ENCODE results near the gene ACSL4. TPM values are rescaled to one million over a fixed set of nuclear protein-coding genes. Genes with fewer than 3 reads are reported as not detected.
A peak's percentile ranks its signal among the peaks of the same experiment; 100 is the strongest.

The ACSL4 gene
- total and polyA plus RNA-seq, 12 donors: 12.7 to 69.4 (median 50.2) TPM

DNA sequence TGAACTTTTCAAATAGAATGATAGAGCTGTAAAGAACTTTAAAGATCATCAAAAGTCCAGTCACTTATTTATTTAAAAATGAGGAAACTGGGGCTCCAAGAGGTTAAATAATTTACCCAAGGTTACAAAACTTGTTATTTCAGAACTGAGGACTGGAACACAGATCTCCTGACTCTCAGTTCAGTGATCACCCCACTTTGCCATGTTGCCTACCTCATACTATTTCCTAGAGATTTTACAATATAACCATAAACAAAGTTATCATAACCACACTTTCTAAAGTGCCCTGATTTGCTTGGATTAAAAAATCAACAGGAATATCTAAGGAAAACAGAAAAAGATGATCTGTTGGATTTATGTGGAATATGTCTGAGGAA lies 7.4 kb upstream of the ACSL4 start:
- H3K4me1 ChIP-seq: no peaks in the 10 kb centered on the region
- H3K9me3 ChIP-seq: no peaks in the 10 kb centered on the region
- H3K36me3 ChIP-seq: no peaks in the 10 kb centered on the region
- peak overlapping the region in 1 of 10 donors; percentile 46 for H3K27ac ChIP-seq
- ATAC-seq (no peak), DNase-seq (no peak)
- H3K4me3 ChIP-seq: no peak overlapping the region
- intact Hi-C loops (cut with DNase I): no loop called here
- peaks cover 0 to 18% (median 0%) of the 10 kb centered on the region in 7 donors for H3K27me3 ChIP-seq
- TF ChIP-seq, protein P1, sequence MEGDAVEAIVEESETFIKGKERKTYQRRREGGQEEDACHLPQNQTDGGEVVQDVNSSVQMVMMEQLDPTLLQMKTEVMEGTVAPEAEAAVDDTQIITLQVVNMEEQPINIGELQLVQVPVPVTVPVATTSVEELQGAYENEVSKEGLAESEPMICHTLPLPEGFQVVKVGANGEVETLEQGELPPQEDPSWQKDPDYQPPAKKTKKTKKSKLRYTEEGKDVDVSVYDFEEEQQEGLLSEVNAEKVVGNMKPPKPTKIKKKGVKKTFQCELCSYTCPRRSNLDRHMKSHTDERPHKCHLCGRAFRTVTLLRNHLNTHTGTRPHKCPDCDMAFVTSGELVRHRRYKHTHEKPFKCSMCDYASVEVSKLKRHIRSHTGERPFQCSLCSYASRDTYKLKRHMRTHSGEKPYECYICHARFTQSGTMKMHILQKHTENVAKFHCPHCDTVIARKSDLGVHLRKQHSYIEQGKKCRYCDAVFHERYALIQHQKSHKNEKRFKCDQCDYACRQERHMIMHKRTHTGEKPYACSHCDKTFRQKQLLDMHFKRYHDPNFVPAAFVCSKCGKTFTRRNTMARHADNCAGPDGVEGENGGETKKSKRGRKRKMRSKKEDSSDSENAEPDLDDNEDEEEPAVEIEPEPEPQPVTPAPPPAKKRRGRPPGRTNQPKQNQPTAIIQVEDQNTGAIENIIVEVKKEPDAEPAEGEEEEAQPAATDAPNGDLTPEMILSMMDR (IDR thresholded peaks at IDR 0.05): no peak

DNA sequence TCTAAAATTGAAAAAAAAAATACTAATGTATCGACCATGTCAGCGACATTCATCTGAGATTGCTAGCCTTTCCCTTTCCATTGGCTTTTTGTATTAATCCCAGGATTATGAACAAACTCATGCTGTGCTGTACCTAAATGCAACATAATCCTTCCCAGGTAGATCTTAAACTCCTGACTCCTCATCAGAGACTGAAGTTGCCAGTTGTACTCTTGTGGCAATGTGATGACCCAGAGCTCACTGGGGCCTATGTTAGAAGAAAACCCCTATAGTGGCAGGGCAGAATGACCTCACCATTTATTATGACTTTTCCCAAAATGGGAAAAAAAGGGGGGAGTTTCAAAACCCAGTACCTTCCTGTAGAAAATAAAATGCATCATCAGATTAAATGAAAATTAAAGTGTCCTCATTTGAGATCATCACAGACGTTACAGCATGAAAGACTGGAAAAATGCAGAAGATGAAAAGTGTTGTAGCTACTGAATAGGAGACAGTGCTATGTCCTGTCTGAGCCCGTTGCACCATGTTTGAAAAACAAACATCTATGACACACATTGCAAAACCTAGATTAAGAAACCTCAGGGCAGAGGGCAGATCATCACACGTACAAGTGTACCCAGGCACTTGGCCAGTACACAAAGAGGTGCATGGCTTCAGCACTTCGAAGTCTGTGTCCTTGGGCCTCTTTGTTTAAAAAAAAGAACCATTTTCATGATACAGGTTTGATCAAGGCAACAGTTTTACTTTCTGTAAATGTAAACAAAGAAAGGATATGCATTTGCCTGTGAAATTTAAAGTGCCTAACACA lies 6.8 kb upstream of the ACSL4 start:
- H3K4me3 ChIP-seq: no peak overlapping the region
- peaks cover 0 to 18% (median 0%) of the 10 kb centered on the region in 7 donors for H3K27me3 ChIP-seq
- peak overlapping the region in 1 of 10 donors; percentile 49 for H3K27ac ChIP-seq
- intact Hi-C loops (cut with DNase I): no loop called here
- WGBS, 2 donors: 71 to 83% methylated on average over 6 of the region's 6 CpGs
- no peaks in the 10 kb centered on the region for H3K9me3 ChIP-seq
- TF ChIP-seq, protein P1 (IDR thresholded peaks at IDR 0.05): no peak
- H3K36me3 ChIP-seq: no peaks in the 10 kb centered on the region
- peak in 1 of 8 donors; percentile 15 for ATAC-seq
- no peaks in the 10 kb centered on the region for H3K4me1 ChIP-seq
- DNase-seq: no peak

GRCh38 chrX:109735202-109735744 lies 2.2 kb upstream of the ACSL4 start:
- no peaks in the 10 kb centered on the region for H3K9me3 ChIP-seq
- peaks cover 0 to 31% (median 0%) of the 10 kb centered on the region in 7 donors for H3K27me3 ChIP-seq
- no peaks in the 10 kb centered on the region for H3K36me3 ChIP-seq
- TF ChIP-seq, protein P1 (IDR thresholded peaks at IDR 0.05): no peak
- no peak overlapping the region for H3K4me3 ChIP-seq
- H3K4me1 ChIP-seq: peaks cover 0 to 19% (median 0%) of the 10 kb centered on the region in 9 donors
- WGBS, 2 donors: 84 to 89% methylated on average over 5 of the region's 5 CpGs
- intact Hi-C loops (cut with DNase I): no loop called here
- no peak for ATAC-seq
- peak overlapping the region in 1 of 10 donors; percentile 1 for H3K27ac ChIP-seq
- DNase-seq: no peak

DNA sequence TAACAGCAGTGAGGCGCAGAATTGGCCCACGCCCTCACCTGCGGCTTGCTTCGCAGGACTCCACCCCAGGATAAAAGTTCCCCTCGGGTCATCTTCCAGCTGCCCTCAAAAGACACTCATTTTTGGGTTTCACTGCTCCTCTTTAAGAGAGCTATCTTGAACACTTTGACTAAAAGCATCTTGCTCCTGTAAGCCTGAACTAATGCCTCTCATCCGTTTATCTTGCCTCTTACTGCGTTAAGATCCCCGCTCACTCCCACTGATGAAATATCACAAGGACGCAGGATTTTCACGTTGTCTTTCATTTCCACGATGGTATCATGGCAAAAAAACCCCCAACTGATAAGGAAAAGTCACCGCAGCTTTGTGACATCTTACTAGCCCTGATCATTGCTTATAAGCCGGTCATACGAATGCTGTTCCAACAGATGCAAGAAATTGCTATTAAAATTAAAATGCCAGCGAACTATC lies 591 bp upstream of the ACSL4 start:
- TF ChIP-seq, protein P1 (IDR thresholded peaks at IDR 0.05): no peak
- DNase-seq (no peak), ATAC-seq (peak in 1 of 8 donors; percentile 8)
- intact Hi-C loops (cut with DNase I): loop anchor here in 1 of 10 donors (5.0 kb wide), 1 partner anchor 124 kb away; no protein-coding TSS in a partner anchor
- Histone ChIP-seq H3K4me3 (peak overlapping the region in 9 of 10 donors; percentile 75 to 93 (median 84)), H3K36me3 (no peaks in the 10 kb centered on the region), H3K27me3 (peaks cover 0 to 30% (median 0%) of the 10 kb centered on the region in 7 donors), H3K27ac (peak overlapping the region in 9 of 10 donors; percentile 66 to 96 (median 90)), H3K4me1 (peaks cover 0 to 24% (median 0%) of the 10 kb centered on the region in 9 donors), H3K9me3 (no peaks in the 10 kb centered on the region)
- WGBS, 2 donors: 17 to 23% methylated on average over 10 to 15 of the region's 15 CpGs

All from heart right ventricle (tissue), 16 donors.